ENCODE measurements around the gene NAA50.

Gene NAA50

GRCh38 chr3:113783463-113783862, 37.4 kb upstream of the NAA50 start:
- peak; percentile 43 for DNase-seq (ENCODE audit: low read depth)
- TF ChIP-seq POLR2A (IDR thresholded peaks at IDR 0.05; ENCODE audit: extremely low read depth, insufficient read length): no peak
- TF ChIP-seq CTCF (IDR thresholded peaks at IDR 0.05; ENCODE audit: low read depth, low read length): no peak
- no peak for TF ChIP-seq MYC (IDR thresholded peaks at IDR 0.05; ENCODE audit: low read depth, low read length)
- no peak for TF ChIP-seq MAX (IDR thresholded peaks at IDR 0.05; ENCODE audit: low read depth, low read length)

GRCh38 chr3:113776564-113776963, 30.5 kb upstream of the NAA50 start:
- TF ChIP-seq POLR2A (IDR thresholded peaks at IDR 0.05; ENCODE audit: extremely low read depth, insufficient read length): no peak
- no peak for TF ChIP-seq MYC (IDR thresholded peaks at IDR 0.05; ENCODE audit: low read depth, low read length)
- TF ChIP-seq CTCF (IDR thresholded peaks at IDR 0.05; ENCODE audit: low read depth, low read length): no peak
- TF ChIP-seq MAX (IDR thresholded peaks at IDR 0.05; ENCODE audit: low read depth, low read length): no peak
- no peak overlapping the region for H3K4me3 ChIP-seq (ENCODE audit: low read depth, low read length)
- DNase-seq (ENCODE audit: low read depth): no peak

More at GRCh38 chr3:113783463-113783862, 37.4 kb upstream of the NAA50 start:
- no peak overlapping the region for H3K4me3 ChIP-seq (ENCODE audit: low read depth, low read length)

- no peak overlapping the region for H3K4me3 ChIP-seq (ENCODE audit: low read depth, low read length)
- TF ChIP-seq POLR2A (IDR thresholded peaks at IDR 0.05; ENCODE audit: extremely low read depth, insufficient read length) (no peak), MAX (IDR thresholded peaks at IDR 0.05; ENCODE audit: low read depth, low read length) (no peak), MYC (IDR thresholded peaks at IDR 0.05; ENCODE audit: low read depth, low read length) (no peak), CTCF (IDR thresholded peaks at IDR 0.05; ENCODE audit: low read depth, low read length) (no peak)
- DNase-seq (ENCODE audit: low read depth): no peak
Measured at GRCh38 chr3:113775516-113775915, 29.5 kb upstream of the NAA50 start.

GRCh38 chr3:113773381-113773780, 27.3 kb upstream of the NAA50 start:
- no peak overlapping the region for H3K4me3 ChIP-seq (ENCODE audit: low read depth, low read length)
- no peak for TF ChIP-seq POLR2A (IDR thresholded peaks at IDR 0.05; ENCODE audit: extremely low read depth, insufficient read length)
- no peak for TF ChIP-seq CTCF (IDR thresholded peaks at IDR 0.05; ENCODE audit: low read depth, low read length)
- TF ChIP-seq MAX (IDR thresholded peaks at IDR 0.05; ENCODE audit: low read depth, low read length): no peak
- TF ChIP-seq MYC (IDR thresholded peaks at IDR 0.05; ENCODE audit: low read depth, low read length): no peak
- no peak for DNase-seq (ENCODE audit: low read depth)

GRCh38 chr3:113771993-113772392, 25.9 kb upstream of the NAA50 start:
- no peak for DNase-seq (ENCODE audit: low read depth)
- TF ChIP-seq CTCF (IDR thresholded peaks at IDR 0.05; ENCODE audit: low read depth, low read length) (no peak), MAX (IDR thresholded peaks at IDR 0.05; ENCODE audit: low read depth, low read length) (no peak), POLR2A (IDR thresholded peaks at IDR 0.05; ENCODE audit: extremely low read depth, insufficient read length) (no peak), MYC (IDR thresholded peaks at IDR 0.05; ENCODE audit: low read depth, low read length) (no peak)
- no peak overlapping the region for H3K4me3 ChIP-seq (ENCODE audit: low read depth, low read length)

GRCh38 chr3:113769551-113769950, 23.5 kb upstream of the NAA50 start:
- TF ChIP-seq MAX (IDR thresholded peaks at IDR 0.05; ENCODE audit: low read depth, low read length) (no peak), CTCF (IDR thresholded peaks at IDR 0.05; ENCODE audit: low read depth, low read length) (no peak), POLR2A (IDR thresholded peaks at IDR 0.05; ENCODE audit: extremely low read depth, insufficient read length) (no peak), MYC (IDR thresholded peaks at IDR 0.05; ENCODE audit: low read depth, low read length) (no peak)
- DNase-seq (ENCODE audit: low read depth): peak; percentile 20
- H3K4me3 ChIP-seq (ENCODE audit: low read depth, low read length): no peak overlapping the region

Data from NB4 (cell line).